HG03460 (cell line): Measurements from ENCODE around the gene ALG14.

ENCODE experiments used
- ATAC-seq: cut with Tn5 transposase; IDR thresholded peaks from one replicate; pipeline ENCODE4 v1.9.1; 2021; ENCODE audit not compliant: unreplicated experiment

The ALG14 gene

DNA sequence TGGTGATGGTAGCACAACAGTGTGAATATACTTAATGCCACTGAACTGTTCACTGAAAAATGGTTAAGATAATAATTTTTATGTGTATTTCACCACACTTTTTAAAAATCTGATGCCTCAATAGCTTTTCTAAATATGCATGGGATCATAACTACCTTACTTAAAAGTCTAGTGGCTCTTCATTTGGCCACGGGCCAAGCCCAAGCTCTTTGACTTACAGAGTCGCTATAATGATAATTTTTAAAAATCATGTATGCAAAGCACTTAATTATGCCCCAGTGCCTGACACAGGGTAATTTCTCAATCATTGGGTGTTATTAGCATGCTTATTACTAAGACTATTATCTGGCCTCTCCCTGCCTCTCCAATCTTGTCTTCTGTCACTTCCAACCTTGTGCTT is 138.2 kb downstream of the ALG14 start:
- no peak for ATAC-seq

DNA sequence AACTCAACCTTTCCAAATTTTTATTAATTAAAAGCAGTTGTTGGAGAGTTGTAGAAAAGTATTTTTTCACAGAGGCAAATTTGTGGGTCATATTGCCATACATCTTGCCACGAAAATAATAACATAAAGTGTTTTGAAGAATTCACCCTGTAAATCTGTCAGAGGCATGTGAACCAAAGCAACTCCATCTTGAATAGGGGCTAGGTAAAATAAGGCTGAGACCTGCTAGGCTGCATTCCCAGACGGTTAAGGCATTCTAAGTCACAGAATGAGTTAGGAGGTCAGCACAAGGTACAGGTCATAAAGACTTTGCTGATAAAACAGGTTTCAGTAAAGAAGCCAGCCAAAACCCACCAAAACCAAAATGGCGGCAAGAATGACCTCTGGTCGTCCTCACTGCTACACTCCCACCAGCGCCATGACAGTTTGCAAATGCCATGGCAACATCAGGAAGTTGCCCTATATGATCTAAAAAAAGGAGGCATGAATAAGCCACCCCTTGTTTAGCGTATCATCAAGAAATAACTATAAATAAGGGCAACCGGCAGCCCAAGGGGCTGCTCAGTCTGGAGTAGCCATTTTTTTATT is 141.4 kb downstream of the ALG14 start:
- ATAC-seq, result no peak

- no peak for ATAC-seq
Observed at GRCh38 chr1:94929351-94930217, 143.2 kb downstream of the ALG14 start.

- no peak for ATAC-seq
Observed at GRCh38 chr1:94928293-94928939, 144.3 kb downstream of the ALG14 start.

GRCh38 chr1:94927405-94928175 is 145.2 kb downstream of the ALG14 start:
- ATAC-seq, result peak; percentile 28

- ATAC-seq, result peak; percentile 72
Observed at GRCh38 chr1:94926915-94927404, 145.8 kb downstream of the ALG14 start, which contains the start of gene CNN3. CNN3 (minus strand) TSS chr1:94927110; CDS start chr1:94926894, 216 bp downstream.

DNA sequence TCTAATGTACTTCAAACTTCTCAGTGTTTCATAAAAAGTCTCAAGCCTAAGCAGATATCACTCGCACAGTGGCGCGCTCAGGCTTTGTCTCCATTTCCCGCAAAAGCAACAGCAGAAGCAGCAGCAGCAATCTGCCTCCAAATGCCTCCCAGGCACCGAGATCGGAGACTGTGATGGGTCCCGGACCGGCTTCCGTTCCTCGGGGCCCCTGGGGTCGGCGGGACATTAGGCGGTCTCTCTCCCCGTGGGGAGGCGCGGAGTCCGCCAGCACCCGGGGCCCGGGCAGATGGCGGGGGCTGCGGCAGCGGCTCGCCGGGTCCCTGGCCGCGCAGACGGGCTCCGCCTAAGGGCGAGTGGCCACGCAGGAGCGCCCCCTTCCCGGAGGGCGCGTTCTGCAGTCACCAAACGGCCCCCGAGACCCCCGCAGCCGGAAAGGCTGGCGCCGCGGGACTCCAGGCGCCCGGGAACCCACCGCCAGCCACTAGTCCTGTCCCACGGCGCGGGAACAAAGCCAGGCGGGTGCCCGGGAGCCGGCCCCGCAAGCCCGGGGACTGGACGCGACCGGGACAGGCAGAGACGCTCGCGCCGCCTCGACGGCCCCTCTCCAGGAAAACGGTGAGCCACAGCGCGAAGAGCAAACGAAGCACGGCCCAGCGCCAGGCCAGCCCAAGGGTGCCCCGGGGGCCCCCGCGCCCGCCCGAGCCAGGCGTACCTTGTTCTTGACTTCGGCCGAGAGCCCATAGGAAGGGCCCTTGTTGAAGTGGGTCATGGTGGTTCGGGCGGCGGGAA is 146.4 kb downstream of the ALG14 start:
- peak; percentile 22 for ATAC-seq

DNA sequence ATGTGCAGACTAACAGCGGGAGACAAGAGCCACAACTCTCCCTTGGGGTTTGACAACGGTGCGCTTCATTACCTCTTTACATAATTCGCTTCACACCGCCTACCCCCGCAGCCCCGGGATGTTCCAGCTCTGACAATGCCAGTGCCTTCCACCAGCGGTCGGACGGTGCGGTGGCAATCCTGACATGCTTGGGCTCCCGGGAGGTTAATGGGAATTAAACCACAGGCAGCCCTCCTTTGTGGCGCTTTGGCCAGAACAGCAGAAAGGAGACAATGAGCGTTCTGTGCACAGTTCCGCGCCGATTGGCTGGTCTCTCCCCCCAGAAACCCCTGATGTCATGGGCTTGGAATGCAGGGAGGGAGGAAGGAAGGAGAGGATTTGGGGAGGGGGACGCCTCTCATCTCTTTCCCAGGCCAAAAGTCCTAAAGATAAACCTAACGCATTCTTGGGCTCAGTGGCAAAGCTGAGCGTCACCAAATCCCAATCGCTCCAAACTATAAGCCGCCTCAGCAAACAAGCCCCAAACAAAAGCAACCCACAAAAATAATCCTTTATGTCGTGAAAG is 147.1 kb downstream of the ALG14 start:
- ATAC-seq, result peak; percentile 35

GRCh38 chr1:94925004-94925403 is 147.7 kb downstream of the ALG14 start:
- ATAC-seq, result no peak
